Fibroblast of skin of scalp (primary cell): ENCODE measurements around the gene FKBP14. TPM values are rescaled to one million over a fixed set of nuclear protein-coding genes. Genes with fewer than 3 reads are reported as not detected.

Experiments used
- DNase-seq: peaks from one replicate; pipeline ENCODE4 v3.0.0-alpha.2; 2013
- polyA plus RNA-seq, 2 experiments: library from polyadenylated mRNA; unstranded; fragments of 120-200 nt; gene quantifications; one replicate each; pipeline ENCODE4 v1.2.1, GENCODE V29; 2013; ENCODE audit not compliant: insufficient read length in 2 of 2

The FKBP14 gene
- polyA plus RNA-seq (2013, experiment 1 of 2; ENCODE audit: insufficient read length): 63.4 TPM
- 63.3 TPM for polyA plus RNA-seq (2013, experiment 2 of 2; ENCODE audit: insufficient read length)

GRCh38 chr7:30026229-30027064 lies at the start of gene FKBP14:
FKBP14 (minus strand) TSS chr7:30026702; CDS start chr7:30026508, 194 bp downstream.
- DNase-seq: peak; percentile 100

- peak; percentile 35 for DNase-seq
These were observed 48.0 kb upstream of the FKBP14 start for GRCh38 chr7:30074422-30075030.

- DNase-seq: no peak
These were observed 46.2 kb upstream of the FKBP14 start for GRCh38 chr7:30072735-30073134.

- DNase-seq: no peak
These were observed 43.5 kb upstream of the FKBP14 start for GRCh38 chr7:30070052-30070451.

- no peak for DNase-seq
These were observed 42.8 kb upstream of the FKBP14 start for GRCh38 chr7:30069096-30069867.

- DNase-seq: peak; percentile 91
These were observed 41.6 kb upstream of the FKBP14 start for GRCh38 chr7:30068117-30068516.

- no peak for DNase-seq
These were observed 40.2 kb upstream of the FKBP14 start for GRCh38 chr7:30066687-30067086.

GRCh38 chr7:30065746-30066145 lies 39.2 kb upstream of the FKBP14 start:
- no peak for DNase-seq

GRCh38 chr7:30062587-30062986 lies 36.1 kb upstream of the FKBP14 start:
- peak; percentile 58 for DNase-seq

- peak; percentile 19 for DNase-seq
These were observed 35.3 kb upstream of the FKBP14 start for GRCh38 chr7:30061786-30062185.

- peak; percentile 74 for DNase-seq
These were observed 31.2 kb upstream of the FKBP14 start for GRCh38 chr7:30057741-30058140.

GRCh38 chr7:30053068-30053467 lies 26.6 kb upstream of the FKBP14 start:
- DNase-seq: no peak

GRCh38 chr7:30049173-30049572 lies 22.7 kb upstream of the FKBP14 start:
- DNase-seq: no peak

GRCh38 chr7:30048582-30048981 lies 22.1 kb upstream of the FKBP14 start:
- no peak for DNase-seq

- DNase-seq: no peak
These were observed 20.6 kb upstream of the FKBP14 start for GRCh38 chr7:30047124-30047523.

GRCh38 chr7:30046127-30046770 lies 19.7 kb upstream of the FKBP14 start:
- no peak for DNase-seq

- peak; percentile 44 for DNase-seq
These were observed 15.2 kb upstream of the FKBP14 start for GRCh38 chr7:30041526-30042269.

- no peak for DNase-seq
These were observed 14.4 kb upstream of the FKBP14 start for GRCh38 chr7:30040938-30041337.

GRCh38 chr7:30038196-30038980 lies 11.9 kb upstream of the FKBP14 start:
- DNase-seq: peak; percentile 20

- DNase-seq: no peak
These were observed 9.7 kb upstream of the FKBP14 start for GRCh38 chr7:30036220-30036619.

- DNase-seq: no peak
These were observed 8.0 kb upstream of the FKBP14 start for GRCh38 chr7:30034501-30034900.
